Measurements from ENCODE around the gene QRICH1. TPM values are rescaled to one million over a fixed set of nuclear protein-coding genes. Genes with fewer than 3 reads are reported as not detected.

QRICH1 gene
- total and polyA plus RNA-seq, 10 of the 15 experiments (the other 5 are each of a cell fraction or from before 2014, with no cell fraction given), result 22.2 to 116 (median 81.4) TPM

GRCh38 chr3:48980295-48980694 lies 113.6 kb downstream of the QRICH1 start:
- FAIRE-seq, result no peak
- Histone ChIP-seq H3K4me3 (no peak overlapping the region), H3K79me2 (ENCODE audit: control insufficient read depth, insufficient read depth, low read length) (no peaks in the 10 kb centered on the region), H3K4me2 (ENCODE audit: control insufficient read depth, insufficient read depth) (no peak overlapping the region), H4K20me1 (ENCODE audit: control insufficient read depth, insufficient read depth) (no peaks in the 10 kb centered on the region), H3K4me1 (ENCODE audit: control insufficient read depth, insufficient read depth, low read length) (no peaks in the 10 kb centered on the region), H3K27ac (ENCODE audit: control insufficient read depth, insufficient read depth) (no peak overlapping the region), H3K9ac (ENCODE audit: control insufficient read depth, insufficient read depth, low read length) (no peak overlapping the region), H3K27me3 (replicated peaks in 1 of 2; ENCODE audit: control insufficient read depth in 2 of 2, insufficient read depth in 2 of 2, low read length in 1 of 2) (no peaks in the 10 kb centered on the region), H3K9me3 (replicated peaks; ENCODE audit: control insufficient read depth, insufficient read depth, low read length) (no peaks in the 10 kb centered on the region), H3K36me3 (ENCODE audit: control insufficient read depth in 2 of 2, insufficient read depth in 2 of 2, low read length in 1 of 2) (peaks cover 31 to 37% of the 10 kb centered on the region in 2 experiments), H2AFZ (ENCODE audit: control insufficient read depth, low read depth, low read length) (no peak overlapping the region)
- ATAC-seq, result no peak
- DNase-seq (ENCODE audit: low read depth, low spot score), result no peak
- WGBS (ENCODE audit: insufficient coverage, insufficient replicate concordance, low lambda C conversion rate, missing lambda C conversion rate), result 100% methylated on average over 4 of the region's 4 CpGs
- in situ Hi-C loops (cut with MboI), result no loop called here
- ChIA-PET RAD21 (ENCODE audit: unreplicated experiment) (no interaction called here), SMC1A (ENCODE audit: uncharacterized antibody, unreplicated experiment) (no interaction called here), POLR2A (interaction anchor here (0.7 kb wide), 1 partner anchor 779 kb away, joined by 6 read pairs; no protein-coding TSS in a partner anchor), CTCF (no interaction called here)
- BruUV-seq (replicated peaks), result no TSS peak
- intact Hi-C loops (cut with micrococcal nuclease; ENCODE audit: unreplicated experiment), result no loop called here
- TF ChIP-seq BMI1 (IDR thresholded peaks at IDR 0.05; ENCODE audit: borderline replicate concordance) (no peak), RFX5 (IDR thresholded peaks at IDR 0.05; ENCODE audit: low read depth, low read length) (no peak), MXI1 (IDR thresholded peaks at IDR 0.05; ENCODE audit: low read depth, low read length) (no peak), NR2C1 (IDR thresholded peaks at IDR 0.05) (no peak), SIN3A (IDR thresholded peaks at IDR 0.05; ENCODE audit: low read depth, low read length) (no peak), SMARCA5 (IDR thresholded peaks at IDR 0.05) (no peak), ZNF217 (IDR thresholded peaks at IDR 0.05) (no peak), CUX1 (IDR thresholded peaks at IDR 0.05; ENCODE audit: insufficient replicate concordance, low read depth, low read length) (no peak), STAT3 (IDR thresholded peaks at IDR 0.05; ENCODE audit: low read depth, low read length) (no peak), TBL1XR1 (IDR thresholded peaks at IDR 0.05; ENCODE audit: low read depth, low read length) (no peak), NFYA (IDR thresholded peaks at IDR 0.05; ENCODE audit: borderline replicate concordance, low read depth, low read length) (no peak)
- TF ChIP-seq, protein P1, sequence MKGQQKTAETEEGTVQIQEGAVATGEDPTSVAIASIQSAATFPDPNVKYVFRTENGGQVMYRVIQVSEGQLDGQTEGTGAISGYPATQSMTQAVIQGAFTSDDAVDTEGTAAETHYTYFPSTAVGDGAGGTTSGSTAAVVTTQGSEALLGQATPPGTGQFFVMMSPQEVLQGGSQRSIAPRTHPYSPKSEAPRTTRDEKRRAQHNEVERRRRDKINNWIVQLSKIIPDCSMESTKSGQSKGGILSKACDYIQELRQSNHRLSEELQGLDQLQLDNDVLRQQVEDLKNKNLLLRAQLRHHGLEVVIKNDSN (IDR thresholded peaks at IDR 0.05; ENCODE audit: borderline replicate concordance, extremely low read length, insufficient read depth, low read depth, low read length), result no peak
- TF ChIP-seq, protein P2, sequence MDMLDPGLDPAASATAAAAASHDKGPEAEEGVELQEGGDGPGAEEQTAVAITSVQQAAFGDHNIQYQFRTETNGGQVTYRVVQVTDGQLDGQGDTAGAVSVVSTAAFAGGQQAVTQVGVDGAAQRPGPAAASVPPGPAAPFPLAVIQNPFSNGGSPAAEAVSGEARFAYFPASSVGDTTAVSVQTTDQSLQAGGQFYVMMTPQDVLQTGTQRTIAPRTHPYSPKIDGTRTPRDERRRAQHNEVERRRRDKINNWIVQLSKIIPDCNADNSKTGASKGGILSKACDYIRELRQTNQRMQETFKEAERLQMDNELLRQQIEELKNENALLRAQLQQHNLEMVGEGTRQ (IDR thresholded peaks at IDR 0.05; ENCODE audit: borderline replicate concordance, low read depth, low read length), result no peak
- TF ChIP-seq, protein P3, sequence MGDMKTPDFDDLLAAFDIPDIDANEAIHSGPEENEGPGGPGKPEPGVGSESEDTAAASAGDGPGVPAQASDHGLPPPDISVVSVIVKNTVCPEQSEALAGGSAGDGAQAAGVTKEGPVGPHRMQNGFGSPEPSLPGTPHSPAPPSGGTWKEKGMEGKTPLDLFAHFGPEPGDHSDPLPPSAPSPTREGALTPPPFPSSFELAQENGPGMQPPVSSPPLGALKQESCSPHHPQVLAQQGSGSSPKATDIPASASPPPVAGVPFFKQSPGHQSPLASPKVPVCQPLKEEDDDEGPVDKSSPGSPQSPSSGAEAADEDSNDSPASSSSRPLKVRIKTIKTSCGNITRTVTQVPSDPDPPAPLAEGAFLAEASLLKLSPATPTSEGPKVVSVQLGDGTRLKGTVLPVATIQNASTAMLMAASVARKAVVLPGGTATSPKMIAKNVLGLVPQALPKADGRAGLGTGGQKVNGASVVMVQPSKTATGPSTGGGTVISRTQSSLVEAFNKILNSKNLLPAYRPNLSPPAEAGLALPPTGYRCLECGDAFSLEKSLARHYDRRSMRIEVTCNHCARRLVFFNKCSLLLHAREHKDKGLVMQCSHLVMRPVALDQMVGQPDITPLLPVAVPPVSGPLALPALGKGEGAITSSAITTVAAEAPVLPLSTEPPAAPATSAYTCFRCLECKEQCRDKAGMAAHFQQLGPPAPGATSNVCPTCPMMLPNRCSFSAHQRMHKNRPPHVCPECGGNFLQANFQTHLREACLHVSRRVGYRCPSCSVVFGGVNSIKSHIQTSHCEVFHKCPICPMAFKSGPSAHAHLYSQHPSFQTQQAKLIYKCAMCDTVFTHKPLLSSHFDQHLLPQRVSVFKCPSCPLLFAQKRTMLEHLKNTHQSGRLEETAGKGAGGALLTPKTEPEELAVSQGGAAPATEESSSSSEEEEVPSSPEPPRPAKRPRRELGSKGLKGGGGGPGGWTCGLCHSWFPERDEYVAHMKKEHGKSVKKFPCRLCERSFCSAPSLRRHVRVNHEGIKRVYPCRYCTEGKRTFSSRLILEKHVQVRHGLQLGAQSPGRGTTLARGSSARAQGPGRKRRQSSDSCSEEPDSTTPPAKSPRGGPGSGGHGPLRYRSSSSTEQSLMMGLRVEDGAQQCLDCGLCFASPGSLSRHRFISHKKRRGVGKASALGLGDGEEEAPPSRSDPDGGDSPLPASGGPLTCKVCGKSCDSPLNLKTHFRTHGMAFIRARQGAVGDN (IDR thresholded peaks at IDR 0.05), result no peak
